ENCODE measurements around the gene THRB. TPM values are rescaled to one million over a fixed set of nuclear protein-coding genes. Genes with fewer than 3 reads are reported as not detected.

THRB gene
- total RNA-seq, 1 donor from 2014 or later: 32.8 TPM

GRCh38 chr3:24151594-24151993 is 343.1 kb downstream of the THRB start:
- TF ChIP-seq CTCF (IDR thresholded peaks at IDR 0.05; ENCODE audit: borderline replicate concordance): no peak
- H3K9me3 ChIP-seq (replicated peaks): no peaks in the 10 kb centered on the region
- H3K27me3 ChIP-seq (ENCODE audit: low read depth): no peaks in the 10 kb centered on the region
- peaks cover 25% of the 10 kb centered on the region for H3K4me1 ChIP-seq
- DNase-seq: no peak
- intact Hi-C loops (cut with micrococcal nuclease): no loop called here
- no peaks in the 10 kb centered on the region for H3K36me3 ChIP-seq
- H3K27ac ChIP-seq (replicated peaks): peak overlapping the region; percentile 20
- H3K4me3 ChIP-seq: no peak overlapping the region

- Histone ChIP-seq H3K9me3 (replicated peaks) (no peaks in the 10 kb centered on the region), H3K27me3 (ENCODE audit: low read depth) (no peaks in the 10 kb centered on the region), H3K36me3 (no peaks in the 10 kb centered on the region), H3K27ac (replicated peaks) (no peak overlapping the region), H3K4me3 (no peak overlapping the region), H3K4me1 (peaks cover 32% of the 10 kb centered on the region)
- no peak for TF ChIP-seq CTCF (IDR thresholded peaks at IDR 0.05; ENCODE audit: borderline replicate concordance)
- no peak for DNase-seq
- intact Hi-C loops (cut with micrococcal nuclease): no loop called here
Measured at GRCh38 chr3:24149032-24149431, 345.6 kb downstream of the THRB start.

- H3K27me3 ChIP-seq (ENCODE audit: low read depth): no peaks in the 10 kb centered on the region
- no peak overlapping the region for H3K4me3 ChIP-seq
- no peak for TF ChIP-seq CTCF (IDR thresholded peaks at IDR 0.05; ENCODE audit: borderline replicate concordance)
- intact Hi-C loops (cut with micrococcal nuclease): no loop called here
- peaks cover 20% of the 10 kb centered on the region for H3K4me1 ChIP-seq
- H3K9me3 ChIP-seq (replicated peaks): no peaks in the 10 kb centered on the region
- no peak for DNase-seq
- H3K27ac ChIP-seq (replicated peaks): peak overlapping the region; percentile 57
- H3K36me3 ChIP-seq: peaks cover 5% of the 10 kb centered on the region
Measured at GRCh38 chr3:24145981-24146822, 348.4 kb downstream of the THRB start.

- no peak for DNase-seq
- Histone ChIP-seq H3K4me3 (no peak overlapping the region), H3K9me3 (replicated peaks) (no peaks in the 10 kb centered on the region), H3K4me1 (peaks cover 20% of the 10 kb centered on the region), H3K36me3 (peaks cover 5% of the 10 kb centered on the region), H3K27ac (replicated peaks) (peak overlapping the region; percentile 57), H3K27me3 (ENCODE audit: low read depth) (no peaks in the 10 kb centered on the region)
- no peak for TF ChIP-seq CTCF (IDR thresholded peaks at IDR 0.05; ENCODE audit: borderline replicate concordance)
- intact Hi-C loops (cut with micrococcal nuclease): no loop called here
Measured at GRCh38 chr3:24145481-24145880, 349.2 kb downstream of the THRB start.

- no peaks in the 10 kb centered on the region for H3K9me3 ChIP-seq (replicated peaks)
- no peak for DNase-seq
- peaks cover 5% of the 10 kb centered on the region for H3K36me3 ChIP-seq
- peaks cover 44% of the 10 kb centered on the region for H3K4me1 ChIP-seq
- no peak overlapping the region for H3K4me3 ChIP-seq
- TF ChIP-seq CTCF (IDR thresholded peaks at IDR 0.05; ENCODE audit: borderline replicate concordance): no peak
- no peaks in the 10 kb centered on the region for H3K27me3 ChIP-seq (ENCODE audit: low read depth)
- no peak overlapping the region for H3K27ac ChIP-seq (replicated peaks)
- intact Hi-C loops (cut with micrococcal nuclease): no loop called here
Measured at GRCh38 chr3:24142127-24142526, 352.5 kb downstream of the THRB start.
